ENCODE results near the gene GATAD2A. TPM values are rescaled to one million over a fixed set of nuclear protein-coding genes. Genes with fewer than 3 reads are reported as not detected.

GATAD2A gene
- polyA plus RNA-seq, 1 donor (not counting 4 experiments of a cell fraction or from before 2014, with no cell fraction given): 28.4 TPM

- Histone ChIP-seq H3K4me1 (ENCODE audit: control insufficient read depth, extremely low read depth, insufficient read depth, low read length) (no peaks in the 10 kb centered on the region), H3K4me3 (ENCODE audit: control insufficient read depth in 2 of 3, extremely low read depth in 1 of 3, insufficient read depth in 2 of 3, low read depth in 1 of 3, low read length in 3 of 3) (no peak overlapping the region), H3K9ac (ENCODE audit: control insufficient read depth, extremely low read depth, insufficient read depth, low read length) (no peak overlapping the region), H3K4me2 (ENCODE audit: control insufficient read depth, extremely low read depth, insufficient read depth, low read depth, low read length) (no peak overlapping the region), H3K27me3 (ENCODE audit: control insufficient read depth, extremely low read depth, insufficient read depth, low read length) (no peaks in the 10 kb centered on the region), H3K36me3 (ENCODE audit: control insufficient read depth in 2 of 2, extremely low read depth in 1 of 2, insufficient read depth in 2 of 2, low read length in 2 of 2) (peaks cover 0 to 22% of the 10 kb centered on the region in 2 experiments), H3K27ac (ENCODE audit: control insufficient read depth, insufficient read depth, low read length) (no peak overlapping the region), H3K9me1 (ENCODE audit: control insufficient read depth, extremely low read depth, insufficient read depth, low read length) (no peaks in the 10 kb centered on the region), H2AFZ (ENCODE audit: control insufficient read depth, low read length) (no peak overlapping the region), H4K20me1 (ENCODE audit: control insufficient read depth, extremely low read depth, insufficient read depth, low read length) (no peaks in the 10 kb centered on the region), H3K79me2 (ENCODE audit: control insufficient read depth, insufficient read depth, low read length) (peaks cover 8% of the 10 kb centered on the region), H3K9me3 (ENCODE audit: control insufficient read depth, low read depth, low read length) (no peaks in the 10 kb centered on the region)
- dilution Hi-C loops (cut with MboI; ENCODE audit: extremely low pct_ligation_motif_present, low sequenced_read_pairs): no loop called here
- FAIRE-seq (no peak), DNase-seq (ENCODE audit: low read depth, low spot score) (no peak)
- TF ChIP-seq CTCF (optimal IDR thresholded peaks at IDR 0.05 in 1 of 3, IDR thresholded peaks at IDR 0.05 in 1 of 3, conservative IDR thresholded peaks at IDR 0.05 in 1 of 3; ENCODE audit: extremely low read depth in 1 of 3, insufficient read depth in 2 of 3, low read length in 3 of 3) (no peak), EZH2 (IDR thresholded peaks at IDR 0.05; ENCODE audit: low read length) (no peak)
Measured at GRCh38 chr19:19526581-19527370, 121.3 kb downstream of the GATAD2A start.

- FAIRE-seq (no peak), DNase-seq (ENCODE audit: low read depth, low spot score) (no peak)
- Histone ChIP-seq H2AFZ (ENCODE audit: control insufficient read depth, low read length) (no peak overlapping the region), H3K36me3 (ENCODE audit: control insufficient read depth in 2 of 2, extremely low read depth in 1 of 2, insufficient read depth in 2 of 2, low read length in 2 of 2) (peaks cover 0 to 22% of the 10 kb centered on the region in 2 experiments), H3K4me2 (ENCODE audit: control insufficient read depth, extremely low read depth, insufficient read depth, low read depth, low read length) (no peak overlapping the region), H3K79me2 (ENCODE audit: control insufficient read depth, insufficient read depth, low read length) (peaks cover 8% of the 10 kb centered on the region), H4K20me1 (ENCODE audit: control insufficient read depth, extremely low read depth, insufficient read depth, low read length) (no peaks in the 10 kb centered on the region), H3K9me3 (ENCODE audit: control insufficient read depth, low read depth, low read length) (no peaks in the 10 kb centered on the region), H3K9ac (ENCODE audit: control insufficient read depth, extremely low read depth, insufficient read depth, low read length) (no peak overlapping the region), H3K9me1 (ENCODE audit: control insufficient read depth, extremely low read depth, insufficient read depth, low read length) (no peaks in the 10 kb centered on the region), H3K4me3 (ENCODE audit: control insufficient read depth in 2 of 3, extremely low read depth in 1 of 3, insufficient read depth in 2 of 3, low read depth in 1 of 3, low read length in 3 of 3) (no peak overlapping the region), H3K27me3 (ENCODE audit: control insufficient read depth, extremely low read depth, insufficient read depth, low read length) (no peaks in the 10 kb centered on the region), H3K4me1 (ENCODE audit: control insufficient read depth, extremely low read depth, insufficient read depth, low read length) (peaks cover 2% of the 10 kb centered on the region), H3K27ac (ENCODE audit: control insufficient read depth, insufficient read depth, low read length) (no peak overlapping the region)
- dilution Hi-C loops (cut with MboI; ENCODE audit: extremely low pct_ligation_motif_present, low sequenced_read_pairs): no loop called here
- TF ChIP-seq CTCF (optimal IDR thresholded peaks at IDR 0.05 in 1 of 3, IDR thresholded peaks at IDR 0.05 in 1 of 3, conservative IDR thresholded peaks at IDR 0.05 in 1 of 3; ENCODE audit: extremely low read depth in 1 of 3, insufficient read depth in 2 of 3, low read length in 3 of 3) (no peak), EZH2 (IDR thresholded peaks at IDR 0.05; ENCODE audit: low read length) (no peak)
Measured at GRCh38 chr19:19527371-19527656, 121.8 kb downstream of the GATAD2A start.
